Medulla oblongata (tissue), 1 donor: ENCODE data around the gene ZNF3.

Experiments
- DNase-seq: peaks from one replicate; pipeline ENCODE4 v3.0.0-alpha.2; 2015; ENCODE audit errors: extremely low spot score

Gene ZNF3

GRCh38 chr7:100053215-100053614 lies 28.3 kb downstream of the ZNF3 start:
- peak; percentile 93 for DNase-seq

GRCh38 chr7:100051611-100052010 lies 29.9 kb downstream of the ZNF3 start:
- no peak for DNase-seq

DNA sequence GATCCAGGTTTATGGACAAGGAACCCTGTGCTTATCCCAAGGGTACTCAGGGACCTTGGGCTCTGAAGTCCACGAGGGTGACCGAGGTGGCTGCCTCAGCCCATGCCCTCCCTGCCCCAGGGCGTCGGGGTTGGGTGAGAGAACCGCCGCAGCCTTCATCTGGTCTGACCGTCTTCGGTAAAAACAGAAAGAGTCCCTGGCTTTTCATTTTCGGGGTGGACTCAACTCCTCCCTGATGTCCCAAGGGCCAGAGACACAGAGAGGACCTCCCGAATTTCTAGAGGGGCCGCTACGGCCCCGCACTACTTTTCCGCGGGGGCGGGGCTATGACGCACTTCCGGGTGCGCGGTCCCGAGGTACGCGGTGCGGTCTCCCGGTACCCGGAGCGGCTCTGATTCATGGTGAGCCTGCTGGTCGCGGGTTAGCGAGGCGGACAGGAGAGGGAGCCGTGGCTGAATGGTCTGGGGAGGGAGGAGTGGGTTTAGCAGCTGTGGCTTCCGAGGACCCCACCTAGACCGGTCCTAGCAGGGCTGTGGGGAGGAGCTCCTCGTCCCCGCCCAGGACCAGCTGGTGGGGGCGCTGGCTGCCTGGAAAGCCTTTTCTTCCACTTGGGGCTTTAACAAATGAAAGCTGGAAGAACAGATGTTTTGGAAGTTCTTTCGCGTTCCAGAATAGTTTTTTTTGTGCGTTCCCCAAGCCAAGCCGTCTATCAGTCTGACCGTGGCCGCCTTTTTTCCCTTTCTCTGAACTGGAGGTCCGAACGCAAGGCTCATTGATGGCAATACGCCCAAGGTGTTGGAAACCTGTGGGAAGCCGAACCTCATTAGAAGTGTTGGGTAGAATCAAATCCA lies 31.9 kb downstream of the ZNF3 start, which contains the start of gene ZSCAN21:
ZSCAN21 (plus strand) TSS at position 334 of the 851 bp plus-strand sequence. CDS start 7,233 bp downstream, outside the sequence.
- DNase-seq, result peak; percentile 83

GRCh38 chr7:100048680-100049079 lies 32.8 kb downstream of the ZNF3 start:
- DNase-seq, result no peak

DNA sequence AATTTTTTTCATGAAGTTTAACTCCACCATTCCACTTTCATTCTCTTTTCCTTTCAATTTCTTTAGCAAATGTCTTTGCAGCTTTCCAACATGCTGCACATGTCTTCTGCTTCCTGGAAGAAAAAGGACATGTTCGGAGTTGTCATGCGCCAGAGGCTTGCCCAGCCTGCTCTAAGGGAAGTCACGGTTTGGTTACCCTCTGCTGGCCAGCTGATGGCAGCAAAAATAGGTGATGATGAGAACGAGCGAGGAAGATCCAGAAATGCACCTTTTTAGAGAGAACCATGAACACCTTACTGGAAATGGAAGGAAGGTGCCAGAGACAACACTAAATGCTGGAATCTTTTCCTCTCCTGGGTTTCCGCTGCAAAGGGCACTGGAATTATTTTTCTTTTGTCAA lies 36.8 kb downstream of the ZNF3 start:
- DNase-seq, result peak; percentile 39

DNA sequence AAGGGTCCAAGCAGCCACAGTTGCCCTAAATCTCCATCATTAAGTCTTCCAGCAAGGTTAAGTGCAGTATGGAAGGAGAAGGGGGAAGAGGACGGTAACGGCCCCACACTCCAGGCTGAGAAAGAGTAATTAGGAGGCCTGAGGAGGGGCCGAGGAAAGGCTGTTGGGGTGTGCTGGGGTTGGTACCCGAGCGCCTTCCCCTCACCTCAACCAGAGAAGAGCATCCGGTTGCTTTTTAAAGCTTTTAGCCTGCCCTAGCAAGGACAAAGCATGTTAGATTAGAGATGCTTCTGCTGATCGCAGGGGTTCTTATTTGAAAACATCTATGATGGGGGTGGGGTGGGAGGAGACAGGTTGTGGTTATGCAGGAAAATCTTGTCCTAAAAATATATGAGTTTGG lies 40.9 kb downstream of the ZNF3 start:
- no peak for DNase-seq

DNA sequence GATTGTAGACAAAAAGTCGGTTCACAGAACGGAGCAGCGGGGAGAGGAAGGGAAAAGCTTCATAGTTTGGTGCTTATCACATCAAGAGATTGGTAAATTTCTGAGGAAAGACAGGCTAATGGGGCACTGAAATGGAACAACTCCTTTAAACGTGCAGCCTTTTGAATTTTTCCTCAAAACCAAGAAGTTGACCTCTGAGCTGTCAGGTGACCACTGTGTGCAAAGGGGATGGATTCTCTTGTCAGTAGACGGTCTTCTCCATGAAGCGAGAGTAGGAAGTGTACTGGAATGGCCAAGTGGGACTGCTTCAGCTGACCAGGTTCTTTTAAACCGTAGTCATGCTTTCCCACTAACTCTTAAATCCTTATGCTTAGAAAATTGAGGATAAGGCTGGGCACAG lies 43.2 kb downstream of the ZNF3 start:
- no peak for DNase-seq

DNA sequence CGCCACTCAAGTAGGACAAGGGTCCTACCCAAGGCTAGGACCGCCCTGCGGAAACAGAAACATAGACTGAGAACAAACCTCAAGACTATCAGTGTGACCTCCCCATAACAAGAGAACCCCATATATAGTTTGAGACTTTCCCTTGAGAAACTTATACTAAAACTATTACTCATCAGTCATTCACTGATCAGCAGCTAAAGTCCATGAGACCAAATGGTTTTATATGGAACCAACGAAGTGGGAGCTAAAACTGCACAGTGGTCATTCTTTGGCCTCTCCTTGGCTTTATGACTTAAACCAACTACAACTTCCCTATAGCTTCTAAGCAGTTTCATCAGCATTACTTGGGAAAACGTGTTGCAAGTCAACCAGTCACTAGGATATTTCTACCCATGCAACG lies 45.6 kb downstream of the ZNF3 start:
- no peak for DNase-seq

- no peak for DNase-seq
These were observed 46.5 kb downstream of the ZNF3 start for GRCh38 chr7:100034871-100035510.

DNA sequence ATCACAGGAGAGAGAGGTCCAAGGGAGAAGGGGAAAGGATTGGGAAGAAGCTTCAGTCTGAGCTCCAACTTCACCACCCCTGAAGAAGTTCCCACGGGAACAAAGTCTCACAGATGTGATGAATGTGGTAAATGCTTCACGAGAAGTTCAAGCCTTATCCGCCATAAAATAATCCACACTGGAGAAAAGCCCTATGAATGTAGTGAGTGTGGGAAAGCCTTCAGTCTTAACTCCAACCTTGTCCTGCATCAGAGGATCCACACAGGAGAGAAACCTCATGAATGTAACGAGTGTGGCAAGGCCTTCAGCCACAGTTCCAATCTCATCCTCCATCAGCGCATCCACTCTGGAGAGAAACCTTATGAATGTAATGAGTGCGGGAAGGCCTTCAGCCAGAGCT lies 48.0 kb downstream of the ZNF3 start:
- DNase-seq, result no peak

- no peak for DNase-seq
These were observed 51.9 kb downstream of the ZNF3 start for GRCh38 chr7:100029596-100029995.

GRCh38 chr7:100027197-100027596 lies 54.3 kb downstream of the ZNF3 start:
- DNase-seq, result no peak

DNA sequence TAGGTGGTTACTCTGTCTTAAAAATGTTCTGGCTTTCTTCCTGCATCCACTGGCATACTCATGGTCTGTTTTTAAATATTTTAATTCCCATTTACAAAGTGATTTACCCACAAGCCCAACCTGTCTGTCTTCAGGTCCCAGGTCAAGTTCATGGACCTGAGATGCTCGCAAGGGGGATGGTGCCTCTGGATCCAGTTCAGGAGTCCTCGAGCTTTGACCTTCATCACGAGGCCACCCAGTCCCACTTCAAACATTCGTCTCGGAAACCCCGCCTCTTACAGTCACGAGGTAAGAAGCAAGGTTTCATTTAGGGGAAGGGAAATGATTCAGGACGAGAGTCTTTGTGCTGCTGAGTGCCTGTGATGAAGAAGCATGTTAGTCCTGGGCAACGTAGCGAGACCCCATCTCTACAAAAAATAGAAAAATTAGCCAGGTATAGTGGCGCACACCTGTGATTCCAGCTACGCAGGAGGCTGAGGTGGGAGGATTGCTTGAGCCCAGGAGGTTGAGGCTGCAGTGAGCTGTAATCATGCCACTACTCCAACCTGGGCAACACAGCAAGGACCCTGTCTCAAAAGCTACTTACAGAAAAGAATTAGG lies 57.4 kb downstream of the ZNF3 start:
- DNase-seq, result no peak

- no peak for DNase-seq
These were observed 58.0 kb downstream of the ZNF3 start for GRCh38 chr7:100023526-100023925.

DNA sequence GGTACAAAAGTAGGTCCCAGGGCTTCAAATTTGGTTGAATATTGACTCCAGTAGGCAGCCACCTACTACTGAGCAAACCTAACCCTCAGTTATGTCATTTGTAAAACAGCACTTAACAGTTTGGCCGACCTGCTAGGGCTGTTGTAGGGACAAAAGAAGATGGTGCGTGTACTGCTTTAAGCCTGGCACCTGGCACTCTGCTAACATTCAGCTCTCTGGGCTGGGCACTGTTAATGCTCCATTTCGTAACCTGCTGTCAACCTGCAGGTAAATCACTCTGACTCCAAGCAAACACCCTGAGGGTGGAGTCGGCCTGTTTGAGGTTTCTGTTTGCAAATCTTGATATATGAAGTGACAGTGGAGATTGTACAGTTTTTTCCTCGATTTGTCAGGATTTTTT lies 58.9 kb downstream of the ZNF3 start:
- no peak for DNase-seq

GRCh38 chr7:100021297-100021696 lies 60.2 kb downstream of the ZNF3 start:
- DNase-seq, result no peak
